SK-N-MC (cell line): ENCODE results near the gene UBA6.

Experiments used
- DNase-seq: peaks from one replicate; pipeline ENCODE4 v3.0.0-alpha.2; 2011; ENCODE audit warnings: low read depth, low spot score
- H3K27ac ChIP-seq: fragments of 200-600 bp; sonication (generic); 2 replicates; pipeline ENCODE4 v1.5.1; 2016; ENCODE audit warnings: mixed run types
- H3K36me3 ChIP-seq: fragments of 200-600 bp; sonication (generic); 2 replicates; pipeline ENCODE4 v1.6.1; 2017; ENCODE audit warnings: antibody characterized with exemption, low read length, mixed read lengths; ENCODE audit not compliant: insufficient read depth
- H3K4me3 ChIP-seq: fragments of 200-600 bp; sonication (generic); 2 replicates; pipeline ENCODE4 v1.5.1; 2016
- H3K9ac ChIP-seq: fragments of 200-600 bp; sonication (generic); 2 replicates; pipeline ENCODE4 v1.8.0; 2017; ENCODE audit warnings: mixed run types, mixed read lengths; ENCODE audit not compliant: insufficient read length
- H3K9me3 ChIP-seq: fragments of 200-600 bp; sonication (generic); 2 replicates; pipeline ENCODE4 v1.6.1; 2017; ENCODE audit warnings: low read depth, mild to moderate bottlenecking, antibody characterized with exemption, low read length, moderate library complexity, mixed read lengths
- EZH2 ChIP-seq: fragments of 200-600 bp; sonication (generic); IDR thresholded peaks from one replicate; pipeline ENCODE4 v1.6.1; 2017; ENCODE audit warnings: antibody characterized with exemption
- FOXP2 ChIP-seq: optimal IDR thresholded peaks from 2 replicates; pipeline ENCODE3; 2011; ENCODE audit warnings: mild to moderate bottlenecking, moderate library complexity; ENCODE audit not compliant: insufficient read depth; ENCODE audit errors: extremely low read length, control extremely low read depth
- POLR2AphosphoS5 ChIP-seq: IDR thresholded peaks from 2 replicates; pipeline ENCODE4 v1.6.1; 2012; ENCODE audit warnings: mild to moderate bottlenecking, low read depth, low read length, borderline replicate concordance

UBA6 gene

DNA sequence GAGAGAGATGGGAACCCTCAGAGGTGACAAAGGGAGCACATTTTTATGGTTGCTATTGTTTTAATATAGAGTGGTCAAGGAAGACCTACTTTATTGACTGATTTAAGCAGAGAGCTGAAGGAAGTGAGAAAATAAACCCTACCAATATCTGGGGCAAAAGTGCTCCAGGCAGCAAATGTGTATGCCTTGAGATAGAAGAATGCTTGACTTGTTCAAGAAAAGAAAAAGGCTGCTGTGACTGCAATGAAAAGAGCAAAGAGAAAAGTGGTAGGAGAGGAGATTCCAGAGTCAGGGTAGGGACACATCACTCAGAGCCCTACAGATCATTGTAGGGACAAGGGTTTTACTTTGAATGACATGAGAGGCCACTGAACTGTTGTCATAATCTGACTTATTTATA, 116.5 kb downstream of the UBA6 start:
- no peaks in the 10 kb centered on the region for H3K36me3 ChIP-seq
- TF ChIP-seq EZH2, result no peak
- TF ChIP-seq FOXP2, result no peak
- no peak for TF ChIP-seq POLR2AphosphoS5
- no peak for DNase-seq
- H3K27ac ChIP-seq, result no peak overlapping the region
- no peak overlapping the region for H3K9ac ChIP-seq
- H3K9me3 ChIP-seq, result no peaks in the 10 kb centered on the region
- no peak overlapping the region for H3K4me3 ChIP-seq

GRCh38 chr4:67581913-67582312, 119.0 kb downstream of the UBA6 start:
- Histone ChIP-seq H3K9me3 (no peaks in the 10 kb centered on the region), H3K27ac (no peak overlapping the region), H3K9ac (no peak overlapping the region), H3K36me3 (no peaks in the 10 kb centered on the region), H3K4me3 (no peak overlapping the region)
- DNase-seq, result no peak
- TF ChIP-seq POLR2AphosphoS5 (no peak), EZH2 (no peak), FOXP2 (no peak)

DNA sequence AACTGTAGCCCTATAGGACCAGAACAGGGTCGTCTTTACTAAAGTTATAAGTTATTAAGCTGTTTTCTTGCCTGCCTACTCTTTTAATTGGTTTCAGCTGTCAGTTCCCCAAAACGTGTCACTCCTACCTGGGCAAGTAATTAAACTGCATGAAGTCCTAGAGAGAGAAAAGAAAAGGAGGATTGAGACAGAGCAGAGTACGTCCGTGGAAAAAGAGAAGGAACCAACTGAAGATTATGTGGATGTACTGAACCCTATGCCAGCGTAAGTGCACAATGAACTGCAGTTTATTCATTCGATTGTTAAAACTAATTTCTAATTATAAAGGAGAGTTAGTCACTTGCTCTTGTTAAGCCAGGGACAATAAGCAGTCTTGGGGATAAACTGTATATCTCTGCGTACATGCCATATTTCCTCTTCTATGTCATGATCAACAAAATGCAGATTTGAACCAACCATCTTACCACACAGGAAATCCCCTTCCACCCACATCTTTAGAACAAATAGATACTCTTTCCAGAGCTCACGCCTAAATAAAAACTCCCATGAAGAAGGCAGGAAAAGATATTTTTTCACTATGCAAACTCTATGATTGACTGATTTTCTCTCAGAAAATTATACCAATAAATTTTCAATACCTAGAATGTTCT, 119.6 kb downstream of the UBA6 start:
- DNase-seq, result peak; percentile 1
- no peaks in the 10 kb centered on the region for H3K9me3 ChIP-seq
- no peak overlapping the region for H3K4me3 ChIP-seq
- H3K27ac ChIP-seq, result no peak overlapping the region
- no peak for TF ChIP-seq POLR2AphosphoS5
- no peak for TF ChIP-seq FOXP2
- TF ChIP-seq EZH2, result no peak
- H3K9ac ChIP-seq, result no peak overlapping the region
- H3K36me3 ChIP-seq, result no peaks in the 10 kb centered on the region

DNA sequence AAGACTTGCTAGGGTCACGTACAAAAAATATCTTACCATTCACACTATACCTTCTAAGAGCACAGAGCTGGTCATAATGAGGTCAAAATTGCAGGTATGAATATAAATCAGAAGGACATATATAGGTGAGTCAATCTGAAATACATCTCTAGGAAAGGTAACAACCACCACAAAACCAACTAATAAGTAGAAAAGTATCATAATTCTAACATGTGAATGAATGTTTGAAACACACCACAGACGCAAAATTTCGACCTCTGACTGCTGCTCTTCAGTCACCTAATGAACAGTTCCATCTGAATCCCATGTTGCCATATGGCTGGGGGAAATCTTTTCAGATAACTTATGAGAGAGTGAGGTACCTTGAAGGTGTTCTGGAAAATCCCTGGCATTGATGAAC, 120.4 kb downstream of the UBA6 start:
- no peaks in the 10 kb centered on the region for H3K9me3 ChIP-seq
- TF ChIP-seq FOXP2, result no peak
- no peak for DNase-seq
- no peak overlapping the region for H3K27ac ChIP-seq
- H3K4me3 ChIP-seq, result no peak overlapping the region
- no peak overlapping the region for H3K9ac ChIP-seq
- no peaks in the 10 kb centered on the region for H3K36me3 ChIP-seq

GRCh38 chr4:67576538-67576937, 124.4 kb downstream of the UBA6 start:
- Histone ChIP-seq H3K4me3 (no peak overlapping the region), H3K9ac (no peak overlapping the region), H3K27ac (no peak overlapping the region), H3K9me3 (no peaks in the 10 kb centered on the region), H3K36me3 (no peaks in the 10 kb centered on the region)
- DNase-seq, result no peak
- TF ChIP-seq FOXP2 (no peak), POLR2AphosphoS5 (no peak), EZH2 (no peak)

DNA sequence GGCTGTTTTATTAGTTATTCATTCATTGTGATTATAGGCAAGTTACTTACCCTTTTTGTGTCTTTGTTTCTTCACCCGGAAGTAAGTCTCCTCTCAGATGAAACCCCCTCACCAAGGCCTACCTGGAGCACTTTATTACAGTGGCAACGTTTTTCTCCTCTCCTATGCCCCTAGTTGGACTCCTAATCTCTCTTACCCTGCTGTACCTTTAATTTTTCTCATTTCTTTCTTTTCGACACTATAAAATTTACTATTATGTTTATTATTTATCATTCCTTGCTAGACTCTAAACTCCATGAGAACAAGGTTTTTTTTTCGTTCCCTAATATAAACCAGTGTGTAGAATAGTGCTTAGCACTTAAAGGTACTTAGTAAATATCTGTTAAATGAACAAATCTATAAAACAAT, 124.9 kb downstream of the UBA6 start:
- no peaks in the 10 kb centered on the region for H3K36me3 ChIP-seq
- TF ChIP-seq EZH2 (no peak), FOXP2 (no peak), POLR2AphosphoS5 (no peak)
- no peak overlapping the region for H3K27ac ChIP-seq
- no peak for DNase-seq
- no peaks in the 10 kb centered on the region for H3K9me3 ChIP-seq
- no peak overlapping the region for H3K9ac ChIP-seq
- H3K4me3 ChIP-seq, result no peak overlapping the region

DNA sequence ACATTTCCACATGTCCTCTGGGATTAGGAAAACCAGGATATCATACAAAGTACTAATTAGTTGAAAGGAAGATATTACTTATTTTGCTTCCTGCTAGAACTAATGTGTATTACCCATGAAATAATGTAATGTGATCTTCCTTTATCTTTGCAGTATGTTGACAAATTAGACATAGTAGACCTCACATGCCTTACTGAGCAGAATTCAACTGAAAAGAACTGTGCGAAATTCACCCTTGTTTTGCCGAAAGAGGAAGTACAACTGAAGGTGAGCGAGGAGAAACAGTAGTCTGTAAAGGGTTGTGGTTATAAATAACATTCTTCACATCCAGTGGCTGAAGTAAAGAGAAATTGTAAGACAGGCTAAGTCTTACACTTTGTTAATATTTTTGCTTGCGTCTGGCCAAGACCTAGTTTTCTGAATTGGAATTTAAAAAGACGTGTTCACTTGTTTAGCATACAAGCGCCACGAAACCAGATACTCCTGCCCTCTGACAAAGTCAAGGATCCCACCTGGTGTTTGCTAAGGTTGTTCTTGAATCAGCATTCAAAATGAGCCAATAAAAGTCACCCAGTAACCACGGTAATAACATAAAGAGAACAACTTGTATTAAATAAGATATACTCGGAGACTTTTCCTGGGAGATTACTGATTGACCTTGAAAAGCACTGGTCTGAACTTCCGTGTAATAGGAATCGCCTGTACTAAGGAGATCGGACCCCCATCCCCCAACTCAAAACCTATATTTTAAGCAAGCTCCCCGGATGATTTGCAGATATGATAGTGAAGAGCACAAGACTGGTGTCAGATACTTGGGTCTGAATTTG, 125.5 kb downstream of the UBA6 start:
- H3K9ac ChIP-seq, result no peak overlapping the region

GRCh38 chr4:67573193-67573592, 127.8 kb downstream of the UBA6 start:
- no peak for TF ChIP-seq FOXP2
- TF ChIP-seq POLR2AphosphoS5, result no peak
- TF ChIP-seq EZH2, result no peak
- Histone ChIP-seq H3K9me3 (no peaks in the 10 kb centered on the region), H3K27ac (no peak overlapping the region), H3K4me3 (no peak overlapping the region), H3K9ac (no peak overlapping the region), H3K36me3 (no peaks in the 10 kb centered on the region)
- no peak for DNase-seq

More for the DNA sequence above, 125.5 kb downstream of the UBA6 start:
- DNase-seq, result peak; percentile 5
- no peaks in the 10 kb centered on the region for H3K36me3 ChIP-seq
- no peak overlapping the region for H3K4me3 ChIP-seq
- H3K27ac ChIP-seq, result no peak overlapping the region
- no peaks in the 10 kb centered on the region for H3K9me3 ChIP-seq
- TF ChIP-seq FOXP2 (no peak), EZH2 (no peak), POLR2AphosphoS5 (no peak)
